T-helper 1 cell (primary cell): Measurements from ENCODE around the gene AATF.
"Not testable (repeated sequence)": the region's sequence is repeated elsewhere in the genome, so short reads cannot be mapped to it uniquely, and the experiment has no call there.

ENCODE experiments used
- DNase-seq, 5 donors: peaks; one replicate each; pipeline ENCODE4 v3.0.0-alpha.2; 2012 to 2020

The AATF gene

GRCh38 chr17:37050920-37051319, 102.2 kb downstream of the AATF start:
- no peak for DNase-seq

- DNase-seq, result no peak
Observed at GRCh38 chr17:37051381-37051780, 102.6 kb downstream of the AATF start.

GRCh38 chr17:37051833-37052232, 103.1 kb downstream of the AATF start:
- no peak for DNase-seq

- DNase-seq, result no peak
Observed at GRCh38 chr17:37052450-37052849, 103.7 kb downstream of the AATF start.

- DNase-seq, result no peak
Observed at GRCh38 chr17:37054894-37055293, 106.1 kb downstream of the AATF start.

- DNase-seq, result no peak
Observed at GRCh38 chr17:37056622-37057021, 107.9 kb downstream of the AATF start.

GRCh38 chr17:37059493-37059892, 110.7 kb downstream of the AATF start:
- no peak for DNase-seq

- DNase-seq, result no peak
Observed at GRCh38 chr17:37060094-37060493, 111.3 kb downstream of the AATF start.

GRCh38 chr17:37060928-37061327, 112.2 kb downstream of the AATF start:
- DNase-seq, result no peak

- DNase-seq, result no peak
Observed at GRCh38 chr17:37062021-37062420, 113.3 kb downstream of the AATF start.

GRCh38 chr17:37064206-37064605, 115.5 kb downstream of the AATF start:
- DNase-seq, result no peak

GRCh38 chr17:37064956-37065355, 116.2 kb downstream of the AATF start:
- no peak for DNase-seq

- DNase-seq, result no peak
Observed at GRCh38 chr17:37065486-37066321, 117.0 kb downstream of the AATF start.

- no peak for DNase-seq
Observed at GRCh38 chr17:37066322-37067255, 117.8 kb downstream of the AATF start.

GRCh38 chr17:37067555-37068111, 118.9 kb downstream of the AATF start:
- DNase-seq, result no peak

- DNase-seq, result no peak
Observed at GRCh38 chr17:37068266-37068665, 119.5 kb downstream of the AATF start.

- DNase-seq, result no peak
Observed at GRCh38 chr17:37069087-37069486, 120.3 kb downstream of the AATF start.

GRCh38 chr17:37073464-37073863, 124.7 kb downstream of the AATF start:
- DNase-seq, result not testable (repeated sequence)

- no peak for DNase-seq
Observed at GRCh38 chr17:37079065-37079708, 130.4 kb downstream of the AATF start.

GRCh38 chr17:37079735-37080134, 131.0 kb downstream of the AATF start:
- no peak for DNase-seq

- no peak for DNase-seq
Observed at GRCh38 chr17:37081287-37081686, 132.5 kb downstream of the AATF start.

- no peak for DNase-seq
Observed at GRCh38 chr17:37082311-37082860, 133.6 kb downstream of the AATF start.

GRCh38 chr17:37082985-37083384, 134.2 kb downstream of the AATF start:
- DNase-seq, result no peak
